ENCODE measurements around the gene NR3C1.

NR3C1 gene

DNA sequence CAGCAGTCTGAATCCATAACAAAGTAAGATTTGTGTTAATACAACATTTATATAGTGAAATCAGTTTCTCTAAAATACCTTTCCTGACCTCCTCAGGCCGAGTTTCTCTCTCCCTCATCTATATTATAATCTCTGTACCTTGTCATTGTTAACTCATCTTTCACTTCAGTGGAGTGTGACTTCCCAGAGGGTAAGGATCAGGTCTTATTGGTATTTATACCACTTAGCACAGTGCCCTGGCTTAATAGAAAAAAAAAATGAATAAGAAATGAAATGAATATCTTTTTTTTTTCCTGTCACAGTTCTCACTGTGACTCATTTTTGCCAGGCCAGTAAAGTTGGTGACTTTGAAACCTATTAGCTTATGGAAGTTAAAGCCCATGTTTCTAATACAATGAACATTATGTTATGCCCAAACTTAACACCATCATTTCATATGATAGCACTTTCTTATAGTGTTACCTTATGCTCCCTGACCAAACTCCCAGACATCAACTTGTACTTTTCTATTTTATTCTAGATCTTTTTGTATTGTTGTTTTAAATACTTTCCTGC is 90.1 kb downstream of the NR3C1 start:
- H3K36me3 Mint-ChIP-seq (ENCODE audit: low read depth) = peaks cover 47% of the 10 kb centered on the region
- no peaks in the 10 kb centered on the region for H3K9me3 Mint-ChIP-seq
- no peak overlapping the region for H3K4me3 Mint-ChIP-seq
- peaks cover 31% of the 10 kb centered on the region for H3K4me1 Mint-ChIP-seq (ENCODE audit: low read depth)
- no peaks in the 10 kb centered on the region for H3K27me3 Mint-ChIP-seq (ENCODE audit: low read depth)
- no peak overlapping the region for H3K27ac Mint-ChIP-seq

- Mint-ChIP-seq H3K27me3 (ENCODE audit: low read depth) (no peaks in the 10 kb centered on the region), H3K9me3 (no peaks in the 10 kb centered on the region), H3K4me3 (no peak overlapping the region), H3K36me3 (ENCODE audit: low read depth) (peaks cover 50% of the 10 kb centered on the region), H3K27ac (no peak overlapping the region), H3K4me1 (ENCODE audit: low read depth) (peaks cover 31% of the 10 kb centered on the region)
Observed at GRCh38 chr5:143312822-143313221, 90.7 kb downstream of the NR3C1 start.

GRCh38 chr5:143311955-143312354 is 91.5 kb downstream of the NR3C1 start:
- Mint-ChIP-seq H3K4me1 (ENCODE audit: low read depth) (peaks cover 30% of the 10 kb centered on the region), H3K27me3 (ENCODE audit: low read depth) (no peaks in the 10 kb centered on the region), H3K27ac (no peak overlapping the region), H3K36me3 (ENCODE audit: low read depth) (peaks cover 54% of the 10 kb centered on the region), H3K4me3 (no peak overlapping the region), H3K9me3 (no peaks in the 10 kb centered on the region)

GRCh38 chr5:143311428-143311827 is 92.1 kb downstream of the NR3C1 start:
- Mint-ChIP-seq H3K36me3 (ENCODE audit: low read depth) (peaks cover 54% of the 10 kb centered on the region), H3K4me3 (no peak overlapping the region), H3K27ac (no peak overlapping the region), H3K27me3 (ENCODE audit: low read depth) (no peaks in the 10 kb centered on the region), H3K4me1 (ENCODE audit: low read depth) (peaks cover 30% of the 10 kb centered on the region), H3K9me3 (no peaks in the 10 kb centered on the region)

GRCh38 chr5:143309661-143310431 is 93.6 kb downstream of the NR3C1 start:
- Mint-ChIP-seq H3K4me1 (ENCODE audit: low read depth) (peaks cover 30% of the 10 kb centered on the region), H3K4me3 (no peak overlapping the region), H3K36me3 (ENCODE audit: low read depth) (peaks cover 68% of the 10 kb centered on the region), H3K9me3 (peaks cover 3% of the 10 kb centered on the region), H3K27me3 (ENCODE audit: low read depth) (no peaks in the 10 kb centered on the region), H3K27ac (no peak overlapping the region)

DNA sequence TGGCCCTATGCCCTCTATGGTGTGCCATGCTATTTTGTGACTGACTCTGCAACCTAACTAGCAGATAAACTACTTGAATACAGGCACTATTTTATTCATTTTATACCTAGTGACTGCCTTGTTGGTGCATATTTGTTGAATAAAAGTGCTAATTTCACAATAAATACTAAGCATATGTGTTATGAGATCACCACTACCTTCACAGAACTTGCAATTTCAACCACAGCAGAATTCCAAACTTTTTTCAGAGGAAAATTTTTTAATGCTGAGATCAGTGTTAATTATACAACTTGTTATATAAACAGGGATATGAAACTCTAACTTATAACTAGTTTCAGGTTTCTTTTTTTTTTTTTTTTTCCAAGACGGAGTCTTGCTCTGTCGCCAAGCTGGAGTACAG is 94.8 kb downstream of the NR3C1 start:
- peaks cover 77% of the 10 kb centered on the region for H3K36me3 Mint-ChIP-seq (ENCODE audit: low read depth)
- no peak overlapping the region for H3K27ac Mint-ChIP-seq
- H3K9me3 Mint-ChIP-seq = peaks cover 8% of the 10 kb centered on the region
- H3K4me3 Mint-ChIP-seq = no peak overlapping the region
- peaks cover 25% of the 10 kb centered on the region for H3K4me1 Mint-ChIP-seq (ENCODE audit: low read depth)
- H3K27me3 Mint-ChIP-seq (ENCODE audit: low read depth) = no peaks in the 10 kb centered on the region

GRCh38 chr5:143306040-143306439 is 97.4 kb downstream of the NR3C1 start:
- H3K27me3 Mint-ChIP-seq (ENCODE audit: low read depth) = no peaks in the 10 kb centered on the region
- H3K4me1 Mint-ChIP-seq (ENCODE audit: low read depth) = peaks cover 15% of the 10 kb centered on the region
- H3K27ac Mint-ChIP-seq = no peak overlapping the region
- peaks cover 8% of the 10 kb centered on the region for H3K9me3 Mint-ChIP-seq
- H3K4me3 Mint-ChIP-seq = no peak overlapping the region
- H3K36me3 Mint-ChIP-seq (ENCODE audit: low read depth) = peaks cover 74% of the 10 kb centered on the region

DNA sequence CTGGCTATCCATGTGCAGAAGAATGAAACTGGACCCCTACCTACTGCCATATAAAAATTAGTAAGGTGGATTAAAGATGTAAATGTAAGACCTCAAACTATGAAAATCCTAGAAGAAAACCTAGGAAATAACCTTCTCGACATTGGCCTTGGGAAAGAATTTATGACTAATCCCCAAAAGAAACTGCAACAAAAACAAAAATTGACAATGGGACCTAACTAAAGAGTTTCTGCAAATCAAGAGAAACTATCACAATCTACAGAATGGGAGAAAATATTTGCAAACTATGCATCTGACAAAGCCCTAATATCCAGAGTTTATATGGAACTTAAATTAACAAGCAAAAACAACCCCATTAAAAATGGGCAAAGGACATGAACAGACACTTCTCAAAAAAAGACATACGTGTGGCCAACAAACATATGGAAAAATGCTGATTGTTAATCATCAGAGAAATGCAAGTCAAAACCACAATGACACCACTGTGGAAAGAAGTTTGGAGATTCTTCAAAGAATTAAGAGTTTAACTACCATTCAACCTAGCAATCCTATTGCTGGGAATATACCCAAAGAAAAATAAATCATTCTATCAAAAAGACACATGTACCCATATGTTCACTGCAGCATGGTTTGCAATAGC is 98.5 kb downstream of the NR3C1 start:
- H3K36me3 Mint-ChIP-seq (ENCODE audit: low read depth) = peaks cover 74% of the 10 kb centered on the region
- H3K27me3 Mint-ChIP-seq (ENCODE audit: low read depth) = no peaks in the 10 kb centered on the region
- peaks cover 9% of the 10 kb centered on the region for H3K4me1 Mint-ChIP-seq (ENCODE audit: low read depth)
- no peak overlapping the region for H3K4me3 Mint-ChIP-seq
- H3K27ac Mint-ChIP-seq = no peak overlapping the region
- peaks cover 8% of the 10 kb centered on the region for H3K9me3 Mint-ChIP-seq

DNA sequence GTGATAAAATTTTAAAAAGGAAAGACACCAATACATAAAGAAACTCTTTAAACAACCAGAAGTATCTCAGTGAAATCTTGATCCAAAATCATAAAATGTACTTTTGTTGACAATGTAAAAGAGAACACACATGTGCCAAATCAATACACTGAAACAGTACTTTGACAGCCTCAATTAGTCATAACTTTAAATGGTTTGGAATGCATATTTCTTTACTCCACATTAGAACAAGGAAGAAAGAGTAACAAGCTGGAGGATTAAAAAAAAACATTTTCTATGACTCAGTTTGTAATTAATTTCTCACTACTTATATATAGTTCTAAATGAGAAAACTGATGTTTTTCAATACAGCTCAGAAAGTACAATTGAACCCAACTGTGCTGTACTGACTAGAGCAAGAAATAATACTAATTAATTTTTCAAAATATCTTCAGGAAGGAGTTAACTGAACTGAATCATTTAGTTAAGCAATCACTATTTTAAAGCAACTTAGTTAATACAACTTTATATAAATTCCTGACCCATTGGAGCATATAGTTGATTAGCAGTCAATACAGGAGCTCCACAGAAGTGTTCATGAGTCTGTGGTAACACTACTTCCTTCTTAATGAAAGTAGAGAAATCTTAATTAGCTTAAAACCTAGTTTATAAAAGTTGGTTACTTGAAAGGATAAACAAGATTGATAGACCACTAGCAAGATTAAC is 101.0 kb downstream of the NR3C1 start:
- no peaks in the 10 kb centered on the region for H3K27me3 Mint-ChIP-seq (ENCODE audit: low read depth)
- H3K4me3 Mint-ChIP-seq = no peak overlapping the region
- peaks cover 7% of the 10 kb centered on the region for H3K4me1 Mint-ChIP-seq (ENCODE audit: low read depth)
- H3K27ac Mint-ChIP-seq = no peak overlapping the region
- H3K9me3 Mint-ChIP-seq = peaks cover 8% of the 10 kb centered on the region
- H3K36me3 Mint-ChIP-seq (ENCODE audit: low read depth) = peaks cover 62% of the 10 kb centered on the region

GRCh38 chr5:143297756-143298155 is 105.7 kb downstream of the NR3C1 start:
- H3K36me3 Mint-ChIP-seq (ENCODE audit: low read depth) = peaks cover 43% of the 10 kb centered on the region
- H3K27ac Mint-ChIP-seq = no peak overlapping the region
- H3K4me1 Mint-ChIP-seq (ENCODE audit: low read depth) = peaks cover 4% of the 10 kb centered on the region
- no peaks in the 10 kb centered on the region for H3K9me3 Mint-ChIP-seq
- H3K4me3 Mint-ChIP-seq = no peak overlapping the region
- H3K27me3 Mint-ChIP-seq (ENCODE audit: low read depth) = no peaks in the 10 kb centered on the region

GRCh38 chr5:143290125-143290524 is 113.4 kb downstream of the NR3C1 start:
- Mint-ChIP-seq H3K9me3 (peaks cover 8% of the 10 kb centered on the region), H3K4me1 (ENCODE audit: low read depth) (peaks cover 3% of the 10 kb centered on the region), H3K27ac (no peak overlapping the region), H3K4me3 (no peak overlapping the region), H3K36me3 (ENCODE audit: low read depth) (peaks cover 42% of the 10 kb centered on the region), H3K27me3 (ENCODE audit: low read depth) (no peaks in the 10 kb centered on the region)

DNA sequence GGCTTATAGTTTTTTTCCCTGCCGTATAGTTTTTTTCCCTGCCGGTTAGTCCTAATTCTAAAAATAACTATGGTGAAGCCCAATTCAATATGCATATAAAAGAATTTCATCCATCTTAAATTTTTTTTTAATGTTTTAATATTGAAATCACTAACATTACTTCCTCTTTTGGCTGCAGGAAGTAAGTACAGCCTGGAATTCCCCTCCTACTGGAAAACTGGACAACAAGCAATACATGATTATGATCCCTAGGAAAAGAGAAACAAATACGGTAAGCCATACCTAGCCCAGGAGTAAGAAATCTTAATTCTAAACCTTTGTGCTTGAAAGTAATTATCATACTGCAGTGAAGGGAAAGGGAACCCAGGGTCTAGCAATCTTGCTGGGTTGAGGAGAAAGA is 119.0 kb downstream of the NR3C1 start:
- peaks cover 14% of the 10 kb centered on the region for H3K9me3 Mint-ChIP-seq
- H3K36me3 Mint-ChIP-seq (ENCODE audit: low read depth) = peaks cover 59% of the 10 kb centered on the region
- no peak overlapping the region for H3K4me3 Mint-ChIP-seq
- no peak overlapping the region for H3K27ac Mint-ChIP-seq
- H3K4me1 Mint-ChIP-seq (ENCODE audit: low read depth) = peaks cover 2% of the 10 kb centered on the region
- H3K27me3 Mint-ChIP-seq (ENCODE audit: low read depth) = no peaks in the 10 kb centered on the region

DNA sequence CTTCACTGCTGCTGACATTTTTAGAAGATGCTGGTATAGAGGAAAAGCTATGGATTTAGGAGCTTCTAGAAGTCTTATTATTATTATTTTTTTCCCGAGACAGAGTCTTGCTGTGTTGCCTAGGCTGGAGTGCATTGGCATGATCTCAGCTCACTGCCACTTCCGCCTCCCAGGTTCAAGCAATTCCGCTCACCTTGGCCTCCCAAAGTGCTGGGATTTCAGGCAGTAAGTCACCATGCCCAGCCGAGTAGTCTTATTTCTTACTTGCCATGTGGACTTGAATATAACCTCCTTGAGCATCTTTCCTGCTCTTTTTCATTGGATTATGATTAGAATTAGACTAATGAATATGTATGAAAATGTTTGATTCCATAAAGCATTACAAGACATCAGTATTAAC is 119.5 kb downstream of the NR3C1 start:
- peaks cover 2% of the 10 kb centered on the region for H3K4me1 Mint-ChIP-seq (ENCODE audit: low read depth)
- no peak overlapping the region for H3K27ac Mint-ChIP-seq
- H3K36me3 Mint-ChIP-seq (ENCODE audit: low read depth) = peaks cover 59% of the 10 kb centered on the region
- H3K4me3 Mint-ChIP-seq = no peak overlapping the region
- peaks cover 14% of the 10 kb centered on the region for H3K9me3 Mint-ChIP-seq
- no peaks in the 10 kb centered on the region for H3K27me3 Mint-ChIP-seq (ENCODE audit: low read depth)

DNA sequence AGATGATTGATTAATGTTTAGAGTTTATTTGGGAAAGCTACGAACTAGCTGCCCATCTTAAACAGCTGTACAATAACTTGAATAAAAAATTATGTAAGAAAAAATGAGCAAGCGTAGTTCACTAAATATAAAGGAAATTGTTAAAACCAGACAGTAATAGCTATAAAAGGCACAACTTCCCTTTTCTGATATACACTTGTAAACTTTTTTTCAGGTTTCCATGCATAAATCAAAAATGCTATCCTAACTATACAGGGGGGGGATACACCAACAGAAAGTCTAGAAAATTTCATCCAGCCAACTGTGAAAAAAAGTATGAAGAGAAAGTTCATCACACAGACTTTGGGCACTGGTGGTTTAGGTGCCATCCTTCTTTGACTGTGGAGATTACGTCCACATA is 122.3 kb downstream of the NR3C1 start:
- H3K4me1 Mint-ChIP-seq (ENCODE audit: low read depth) = peaks cover 2% of the 10 kb centered on the region
- H3K27ac Mint-ChIP-seq = no peak overlapping the region
- H3K9me3 Mint-ChIP-seq = peaks cover 6% of the 10 kb centered on the region
- no peak overlapping the region for H3K4me3 Mint-ChIP-seq
- H3K27me3 Mint-ChIP-seq (ENCODE audit: low read depth) = no peaks in the 10 kb centered on the region
- peaks cover 50% of the 10 kb centered on the region for H3K36me3 Mint-ChIP-seq (ENCODE audit: low read depth)

GRCh38 chr5:143279698-143280097 is 123.8 kb downstream of the NR3C1 start:
- Mint-ChIP-seq H3K27me3 (ENCODE audit: low read depth) (no peaks in the 10 kb centered on the region), H3K36me3 (ENCODE audit: low read depth) (peaks cover 50% of the 10 kb centered on the region), H3K4me3 (no peak overlapping the region), H3K4me1 (ENCODE audit: low read depth) (peaks cover 2% of the 10 kb centered on the region), H3K27ac (no peak overlapping the region), H3K9me3 (peaks cover 6% of the 10 kb centered on the region)
